A673 (cell line): ENCODE results near the gene DNLZ. TPM values are rescaled to one million over a fixed set of nuclear protein-coding genes. Genes with fewer than 3 reads are reported as not detected.

Experiments
- BruUV-seq: library from RNA; stranded (reverse); fragments of 400-500 nt; replicated peaks from 2 replicates; lab custom pipeline; 2021; lab: Mats Ljungman, UMichigan
- CTCF ChIA-PET: fragments of 300-600 bp; sonication (Branson Sonifier 250); formaldehyde crosslinking; loops from one replicate; lab custom pipeline; 2022; ENCODE audit warnings: antibody characterized with exemption; lab: Charles Lee
- POLR2A ChIA-PET: fragments of 300-600 bp; sonication (Branson Sonifier 250); formaldehyde crosslinking; loops from one replicate; lab custom pipeline; 2022; ENCODE audit warnings: antibody characterized with exemption; ENCODE audit not compliant: low non-redundant PET; lab: Charles Lee
- DNase-seq: peaks from one replicate; pipeline ENCODE4 v3.0.0-alpha.2; 2015; ENCODE audit warnings: low spot score
- H3K27ac ChIP-seq: fragments of 200-600 bp; sonication (generic); 2 replicates; pipeline ENCODE4 v1.5.1; 2016; ENCODE audit warnings: mixed run types, low read depth, mild to moderate bottlenecking, mixed read lengths, antibody characterized with exemption, low read length; ENCODE audit not compliant: poor library complexity, severe bottlenecking
- H3K27me3 ChIP-seq: fragments of 200-600 bp; sonication (generic); replicated peaks from 2 replicates; pipeline ENCODE4 v1.6.1; 2017; ENCODE audit warnings: mixed run types, low read depth, mild to moderate bottlenecking, mixed read lengths, antibody characterized with exemption, low read length; ENCODE audit not compliant: insufficient read depth, poor library complexity
- H3K36me3 ChIP-seq: fragments of 200-600 bp; sonication (generic); 2 replicates; pipeline ENCODE4 v1.6.1; 2016; ENCODE audit warnings: mixed run types, mild to moderate bottlenecking, mixed read lengths, antibody characterized with exemption, low read length; ENCODE audit not compliant: insufficient read depth, poor library complexity, severe bottlenecking
- H3K4me1 ChIP-seq: fragments of 200-600 bp; sonication (generic); 2 replicates; pipeline ENCODE4 v1.6.1; 2017; ENCODE audit warnings: mixed run types, mild to moderate bottlenecking, mixed read lengths, antibody characterized with exemption, low read length; ENCODE audit not compliant: insufficient read depth, poor library complexity, severe bottlenecking
- H3K4me3 ChIP-seq: fragments of 200-600 bp; sonication (generic); 2 replicates; pipeline ENCODE4 v1.5.1; 2016; ENCODE audit warnings: low read depth, mixed run types, mild to moderate bottlenecking, mixed read lengths, low read length; ENCODE audit not compliant: poor library complexity, severe bottlenecking
- H3K9me3 ChIP-seq: fragments of 200-600 bp; sonication (generic); 2 replicates; pipeline ENCODE4 v1.6.1; 2016; ENCODE audit warnings: mixed run types, low read depth, mild to moderate bottlenecking, mixed read lengths, antibody characterized with exemption, low read length; ENCODE audit not compliant: poor library complexity, severe bottlenecking
- EZH2 ChIP-seq: fragments of 200-600 bp; sonication (generic); IDR thresholded peaks from 2 replicates; pipeline ENCODE4 v1.6.1; 2017; ENCODE audit warnings: borderline replicate concordance, low read depth, mild to moderate bottlenecking, mixed read lengths, antibody characterized with exemption, low read length; ENCODE audit not compliant: poor library complexity, severe bottlenecking
- intact Hi-C: fragments of 100-400 bp; cut with micrococcal nuclease; formaldehyde crosslinking; loops from one replicate; pipeline ENCODE4 v1.10.0; 2022; ENCODE audit not compliant: unreplicated experiment
- total RNA-seq: library from RNA; stranded (reverse); gene quantifications from 2 replicates; pipeline ENCODE4 v1.2.3, GENCODE V29; 2021
- TF ChIP-seq, protein P1 (sequence below): fragments of 300-800, 200-600 bp; sonication (generic); conservative IDR thresholded peaks from 2 replicates; pipeline ENCODE4 v1.5.1; 2017; ENCODE audit warnings: low read depth, mild to moderate bottlenecking, antibody characterized with exemption, low read length, moderate library complexity, mixed read lengths

DNLZ gene
- total RNA-seq, 1 experiment from 2014 or later = 37.3 TPM

DNA sequence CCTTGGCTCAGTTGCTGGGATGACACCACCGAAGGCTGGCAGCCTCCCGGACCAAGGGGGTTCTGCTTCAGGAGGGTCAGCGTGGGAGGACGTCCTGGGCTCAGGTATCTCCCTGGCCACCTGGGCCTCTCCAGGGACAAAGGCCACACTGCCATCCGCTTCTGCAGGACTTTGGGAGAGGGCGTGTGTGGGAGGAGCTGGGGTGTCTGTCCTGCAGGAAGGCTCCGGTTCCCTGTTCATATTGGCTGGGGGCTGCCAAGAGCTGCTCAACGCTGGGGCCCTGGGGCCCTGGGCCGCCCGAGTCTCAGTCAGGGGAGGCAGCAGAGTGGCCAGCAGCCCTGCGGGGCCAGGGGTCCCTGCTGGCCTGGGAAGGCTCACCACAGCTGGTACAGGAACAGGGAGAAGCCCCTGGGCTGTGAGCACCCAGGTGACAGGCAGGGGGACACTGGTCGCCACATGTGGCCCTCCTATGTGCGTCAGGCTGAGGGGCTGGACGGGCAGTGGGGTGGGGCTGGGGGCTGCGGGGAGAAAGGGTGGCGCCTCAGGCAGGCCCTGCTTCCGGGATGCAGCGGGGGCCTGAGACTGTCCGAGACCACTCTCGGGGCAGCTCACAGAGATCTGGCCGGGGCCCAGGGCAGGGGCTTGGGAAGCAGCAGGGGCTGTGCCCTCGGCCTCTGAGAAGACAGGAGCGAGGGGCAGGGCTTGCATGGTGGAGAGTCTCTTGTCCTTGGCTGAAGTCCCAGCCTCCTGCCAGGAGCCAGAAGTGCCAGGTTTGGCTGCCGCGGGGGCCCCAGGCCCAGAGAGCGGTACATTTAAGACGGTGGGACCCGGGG is 14.8 kb upstream of the DNLZ start:
- Histone ChIP-seq H3K9me3 (no peaks in the 10 kb centered on the region), H3K36me3 (peaks cover 38% of the 10 kb centered on the region), H3K4me3 (no peak overlapping the region), H3K27ac (no peak overlapping the region), H3K4me1 (no peaks in the 10 kb centered on the region), H3K27me3 (no peaks in the 10 kb centered on the region)
- ChIA-PET POLR2A (no interaction called here), CTCF (no interaction called here)
- no peak for TF ChIP-seq EZH2
- TF ChIP-seq, protein P1, sequence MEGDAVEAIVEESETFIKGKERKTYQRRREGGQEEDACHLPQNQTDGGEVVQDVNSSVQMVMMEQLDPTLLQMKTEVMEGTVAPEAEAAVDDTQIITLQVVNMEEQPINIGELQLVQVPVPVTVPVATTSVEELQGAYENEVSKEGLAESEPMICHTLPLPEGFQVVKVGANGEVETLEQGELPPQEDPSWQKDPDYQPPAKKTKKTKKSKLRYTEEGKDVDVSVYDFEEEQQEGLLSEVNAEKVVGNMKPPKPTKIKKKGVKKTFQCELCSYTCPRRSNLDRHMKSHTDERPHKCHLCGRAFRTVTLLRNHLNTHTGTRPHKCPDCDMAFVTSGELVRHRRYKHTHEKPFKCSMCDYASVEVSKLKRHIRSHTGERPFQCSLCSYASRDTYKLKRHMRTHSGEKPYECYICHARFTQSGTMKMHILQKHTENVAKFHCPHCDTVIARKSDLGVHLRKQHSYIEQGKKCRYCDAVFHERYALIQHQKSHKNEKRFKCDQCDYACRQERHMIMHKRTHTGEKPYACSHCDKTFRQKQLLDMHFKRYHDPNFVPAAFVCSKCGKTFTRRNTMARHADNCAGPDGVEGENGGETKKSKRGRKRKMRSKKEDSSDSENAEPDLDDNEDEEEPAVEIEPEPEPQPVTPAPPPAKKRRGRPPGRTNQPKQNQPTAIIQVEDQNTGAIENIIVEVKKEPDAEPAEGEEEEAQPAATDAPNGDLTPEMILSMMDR = no peak
- intact Hi-C loops = no loop called here
- BruUV-seq = no TSS peak
- DNase-seq = no peak

DNA sequence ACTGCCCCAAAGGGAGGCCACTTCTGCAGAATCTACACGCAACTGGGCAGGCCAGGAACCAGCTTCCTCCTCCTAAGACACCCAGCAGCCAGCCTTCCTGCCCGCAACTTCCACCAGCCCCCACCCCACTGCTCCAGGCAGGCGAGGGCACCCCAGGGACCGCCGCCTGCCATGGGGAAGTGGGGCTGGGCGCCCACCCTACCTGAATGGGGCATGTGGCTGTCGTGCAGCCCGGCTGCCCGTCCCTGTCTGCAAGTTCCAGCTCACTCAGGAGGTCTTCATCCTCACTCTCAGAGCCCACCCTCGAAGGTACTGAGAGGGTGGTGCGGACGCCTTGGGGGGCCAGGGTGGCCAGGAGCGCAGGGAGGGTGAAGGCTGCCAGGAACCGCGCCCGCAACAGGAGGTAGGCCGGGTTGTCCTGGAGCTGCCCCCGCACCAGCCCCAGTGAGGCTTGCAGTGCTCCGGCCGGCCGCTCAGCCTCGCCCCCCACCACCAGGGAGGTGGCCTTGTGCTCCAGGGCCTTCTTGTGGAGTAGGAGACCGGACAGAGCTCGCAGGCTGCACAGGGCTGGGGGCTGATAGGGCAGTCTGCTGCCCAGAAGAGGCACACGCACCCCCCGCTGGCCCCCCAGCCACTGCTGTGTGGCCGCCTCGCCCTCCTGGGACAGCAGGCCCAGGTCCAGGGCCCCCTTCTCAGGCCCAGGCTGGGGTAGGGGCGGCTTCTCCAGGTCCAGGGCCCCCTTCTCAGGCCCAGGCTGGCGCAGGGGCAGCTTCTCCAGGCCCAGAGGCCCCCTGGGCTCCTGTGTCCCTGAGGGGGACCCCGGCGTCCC is 14.0 kb upstream of the DNLZ start:
- Histone ChIP-seq H3K9me3 (no peaks in the 10 kb centered on the region), H3K4me1 (no peaks in the 10 kb centered on the region), H3K4me3 (no peak overlapping the region), H3K27ac (no peak overlapping the region), H3K36me3 (peaks cover 30% of the 10 kb centered on the region), H3K27me3 (no peaks in the 10 kb centered on the region)
- ChIA-PET CTCF (no interaction called here), POLR2A (no interaction called here)
- DNase-seq = no peak
- BruUV-seq = no TSS peak
- no peak for TF ChIP-seq EZH2
- TF ChIP-seq, protein P1 = no peak
- intact Hi-C loops = no loop called here

DNA sequence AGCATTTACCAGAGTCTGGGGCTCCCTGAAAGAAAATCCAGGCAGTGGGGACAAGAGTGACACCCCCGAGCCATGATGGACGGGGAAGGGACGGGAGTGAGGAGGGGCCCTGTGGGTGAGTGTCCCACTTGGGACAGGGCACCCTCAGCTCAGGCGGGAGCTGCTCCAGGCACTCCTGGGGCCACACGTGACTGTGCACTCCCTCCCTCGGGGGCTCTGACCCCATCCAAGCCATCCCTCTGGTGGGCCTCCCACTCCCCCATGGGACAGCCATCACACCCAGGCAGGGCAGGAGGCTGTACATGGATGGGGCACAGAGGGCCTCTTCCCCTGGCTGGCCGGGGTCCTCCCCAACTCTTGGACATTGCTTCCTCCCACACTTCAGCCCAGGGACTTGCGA is 12.9 kb upstream of the DNLZ start:
- TF ChIP-seq, protein P1 = no peak
- TF ChIP-seq EZH2 = no peak
- no peak for DNase-seq
- Histone ChIP-seq H3K27me3 (no peaks in the 10 kb centered on the region), H3K4me3 (no peak overlapping the region), H3K9me3 (no peaks in the 10 kb centered on the region), H3K4me1 (no peaks in the 10 kb centered on the region), H3K36me3 (peaks cover 23% of the 10 kb centered on the region), H3K27ac (no peak overlapping the region)
- ChIA-PET CTCF (no interaction called here), POLR2A (no interaction called here)
- no TSS peak for BruUV-seq
- intact Hi-C loops = no loop called here
